HG03280 (cell line): ENCODE measurements around the gene NR2F1-AS1.

ENCODE experiments used
- ATAC-seq: cut with Tn5 transposase; IDR thresholded peaks from one replicate; pipeline ENCODE4 v1.9.1; 2021; ENCODE audit warnings: mild to moderate bottlenecking, moderate library complexity; ENCODE audit not compliant: unreplicated experiment

Gene NR2F1-AS1

DNA sequence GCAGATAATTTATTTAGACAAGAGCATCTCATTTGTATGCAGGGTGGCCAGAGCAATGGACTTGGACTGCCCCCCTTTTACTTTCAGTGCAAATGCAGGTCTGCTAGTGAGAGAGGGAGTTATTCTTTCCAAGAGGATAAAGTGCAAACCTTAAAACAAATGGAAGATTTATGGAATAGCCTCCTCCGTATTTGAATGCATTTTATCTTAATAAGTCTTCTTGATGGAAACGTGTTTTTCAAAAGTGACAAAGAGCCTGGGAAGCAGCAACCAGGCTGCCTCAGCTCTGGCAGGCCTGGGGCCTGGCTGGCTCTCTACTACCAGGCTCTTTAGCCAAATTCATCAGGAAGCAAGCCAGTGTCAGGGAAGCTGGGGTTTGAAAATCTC, 8.8 kb upstream of the NR2F1-AS1 start:
- no peak for ATAC-seq

- ATAC-seq, result no peak
Measured at GRCh38 chr5:93589152-93589828, 8.3 kb upstream of the NR2F1-AS1 start.

- no peak for ATAC-seq
Measured at GRCh38 chr5:93588352-93589151, 7.5 kb upstream of the NR2F1-AS1 start.

- ATAC-seq, result no peak
Measured at GRCh38 chr5:93587597-93588351, 6.8 kb upstream of the NR2F1-AS1 start.

- ATAC-seq, result no peak
Measured at GRCh38 chr5:93586736-93587596, 5.9 kb upstream of the NR2F1-AS1 start.

DNA sequence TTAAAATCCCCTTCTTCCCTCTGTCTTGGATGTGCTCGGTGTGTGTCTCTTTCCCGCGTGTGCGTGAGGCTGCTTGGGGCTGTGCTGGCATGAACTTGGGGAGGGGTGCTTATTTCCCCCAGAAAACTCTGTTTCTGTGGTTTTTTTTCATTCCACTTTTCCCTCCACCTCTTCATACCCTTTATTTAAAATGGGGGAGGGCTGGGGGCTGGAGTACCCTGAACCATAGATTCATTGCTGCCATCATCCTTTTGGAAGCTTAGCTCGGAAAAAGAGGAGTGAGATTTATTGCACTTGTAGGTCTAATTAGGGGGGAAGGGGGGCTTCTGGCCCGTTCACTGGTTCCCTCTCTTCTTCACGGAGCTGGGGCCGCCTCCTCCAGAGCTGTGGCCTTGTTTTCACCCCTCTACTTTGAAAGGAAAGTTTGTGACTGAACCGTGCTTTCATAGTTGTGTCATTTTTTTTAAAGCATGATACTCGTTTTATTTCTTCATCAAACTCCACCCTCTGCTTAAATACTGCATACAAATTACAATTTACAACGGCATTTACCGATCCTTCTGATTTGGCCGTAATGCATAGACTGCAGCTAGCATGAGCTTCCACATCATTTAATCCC, 4.9 kb upstream of the NR2F1-AS1 start:
- ATAC-seq, result no peak

GRCh38 chr5:93585041-93585766, 4.2 kb upstream of the NR2F1-AS1 start:
- no peak for ATAC-seq

- no peak for ATAC-seq
Measured at GRCh38 chr5:93584596-93585040, 3.6 kb upstream of the NR2F1-AS1 start.

DNA sequence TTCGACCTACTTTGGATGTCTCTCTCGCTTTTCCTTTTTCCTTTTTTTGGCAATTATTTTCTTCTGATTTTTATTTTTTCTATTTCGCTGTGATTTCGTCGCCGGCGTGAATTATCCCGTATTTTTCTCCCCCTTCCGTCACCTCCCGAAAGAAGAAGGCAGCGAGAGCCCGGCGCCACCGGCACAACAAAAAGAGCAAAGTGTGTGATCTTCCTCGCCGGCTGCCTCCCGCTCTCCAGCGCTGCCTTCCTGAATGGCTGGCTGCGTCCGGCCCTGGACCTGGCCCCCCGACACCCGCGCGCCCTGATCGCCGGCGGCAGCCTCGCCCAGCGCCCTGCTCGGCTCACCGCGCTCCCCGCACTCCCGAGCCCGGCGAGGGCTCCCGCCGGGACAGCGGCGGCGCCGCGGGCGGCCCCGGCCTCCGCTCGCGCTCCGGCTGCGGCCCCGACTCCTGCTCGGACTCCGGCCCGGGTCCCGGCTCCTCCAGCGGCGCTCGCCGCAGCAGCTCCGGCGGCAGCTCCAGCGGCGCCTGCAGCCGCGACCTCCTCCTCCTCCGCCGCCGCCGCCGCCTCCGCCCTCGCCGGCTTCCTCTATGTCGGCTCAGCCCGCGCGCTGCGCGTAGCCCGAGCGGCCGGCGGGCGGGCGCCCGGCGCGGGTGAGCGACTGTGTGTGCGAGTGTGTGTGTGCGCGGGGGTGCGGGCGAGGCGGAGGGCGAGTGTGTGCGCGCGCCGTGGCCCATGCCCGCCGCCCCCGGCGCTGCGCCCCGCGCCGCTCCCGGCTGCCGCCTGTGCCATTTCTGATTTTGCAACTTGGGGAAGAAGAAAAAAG, 3.0 kb upstream of the NR2F1-AS1 start:
- no peak for ATAC-seq

GRCh38 chr5:93583439-93583767, 2.4 kb upstream of the NR2F1-AS1 start:
- no peak for ATAC-seq

DNA sequence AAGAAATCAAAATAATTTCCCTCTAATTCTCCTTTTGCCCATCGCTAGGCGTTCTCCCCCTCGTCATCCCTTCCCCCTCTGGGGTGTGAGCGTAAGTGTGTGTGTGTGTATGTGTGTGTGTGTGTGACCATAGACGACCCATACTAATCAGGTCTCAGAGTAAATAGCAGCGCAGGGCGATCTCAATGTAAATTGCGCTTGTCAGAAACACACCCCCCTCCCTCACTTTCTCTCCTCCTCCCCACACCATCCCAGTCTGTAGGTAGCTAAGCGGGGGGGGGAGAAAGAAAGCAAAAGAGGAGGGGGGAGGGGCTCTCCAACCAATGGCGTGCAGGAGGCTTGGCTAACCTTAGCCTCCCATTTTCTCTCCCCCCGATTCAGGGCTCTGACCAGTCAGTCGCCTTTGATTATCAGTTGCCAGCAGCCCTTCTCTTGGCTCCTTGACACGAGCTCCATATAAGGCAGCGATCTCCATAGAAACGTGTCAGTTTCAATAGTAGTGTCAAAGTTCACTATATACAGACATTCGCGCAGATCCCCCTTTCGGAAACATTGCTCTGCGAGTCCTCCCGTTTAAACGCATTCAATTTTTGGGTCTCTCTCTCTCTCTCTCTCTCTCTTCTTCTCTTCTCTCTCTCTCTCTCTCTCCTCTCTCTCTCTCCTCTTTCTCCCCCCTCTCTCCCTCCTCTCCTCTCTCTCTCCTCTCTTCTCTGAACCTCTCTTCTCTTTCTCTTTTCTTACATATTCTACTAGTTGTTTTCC, 1.8 kb upstream of the NR2F1-AS1 start, which contains the start of gene NR2F1:
TSS of gene NR2F1 (plus strand) at position 546 of the 762 bp plus-strand sequence. CDS start 1,802 bp downstream, outside the sequence.
- ATAC-seq, result no peak

DNA sequence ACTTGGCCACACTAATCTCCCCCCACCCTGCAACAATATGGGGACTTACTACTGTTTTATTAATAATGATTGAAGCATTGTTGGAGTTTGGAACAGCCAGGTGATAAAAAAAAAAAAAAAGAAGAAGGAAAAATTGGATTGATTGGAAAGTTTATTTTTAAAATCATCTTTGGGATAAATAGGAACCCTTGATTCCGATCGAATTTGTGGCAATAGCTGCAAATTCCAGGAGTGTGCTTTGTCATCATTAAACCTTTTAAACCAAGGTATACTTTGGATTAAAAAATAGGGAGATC, 1.1 kb upstream of the NR2F1-AS1 start:
- ATAC-seq, result no peak

- no peak for ATAC-seq
Measured at GRCh38 chr5:93580063-93580926, 724 bp downstream of the NR2F1-AS1 start.

- no peak for ATAC-seq
Measured at GRCh38 chr5:93579692-93580062, 1.3 kb downstream of the NR2F1-AS1 start.

GRCh38 chr5:93578813-93579691, 2.0 kb downstream of the NR2F1-AS1 start:
- no peak for ATAC-seq
